Activated CD8-positive, alpha-beta T cell treated with anti-CD3 and anti-CD28 coated beads, Interleukin-2, amount 10 ng/mL, durations not matched to agents 7 days and 5 days (primary cell): Measurements from ENCODE around the gene CALD1. TPM values are rescaled to one million over a fixed set of nuclear protein-coding genes. Genes with fewer than 3 reads are reported as not detected.

ENCODE experiments used
- ATAC-seq: fragments of 150-1000 bp; cut with Tn5 transposase; one replicate; pipeline ENCODE4 v1.10.0; 2021; ENCODE audit warnings: moderate library complexity
- CTCF ChIA-PET: fragments of 350-600 bp; sonication (Branson Sonifier 250); formaldehyde crosslinking; loops from one replicate; lab custom pipeline; 2021; ENCODE audit warnings: antibody characterized with exemption; lab: Charles Lee
- POLR2A ChIA-PET: fragments of 350-600 bp; sonication (Branson Sonifier 250); formaldehyde crosslinking; loops from one replicate; lab custom pipeline; 2021; ENCODE audit warnings: antibody characterized with exemption; lab: Charles Lee
- DNase-seq: peaks from one replicate; pipeline ENCODE4 v3.0.0-alpha.2; 2020
- H3K27ac Mint-ChIP-seq: one replicate; pipeline ENCODE4 v1.8.0; 2021; ENCODE audit warnings: mild to moderate bottlenecking, mixed read lengths
- H3K27me3 Mint-ChIP-seq: one replicate; pipeline ENCODE4 v1.8.0; 2021; ENCODE audit warnings: low read depth, mixed read lengths
- H3K36me3 Mint-ChIP-seq: one replicate; pipeline ENCODE4 v1.8.0; 2021; ENCODE audit warnings: low read depth, mixed read lengths
- H3K4me1 Mint-ChIP-seq: one replicate; pipeline ENCODE4 v1.8.0; 2021; ENCODE audit warnings: low read depth, mixed read lengths
- H3K4me3 Mint-ChIP-seq: one replicate; pipeline ENCODE4 v1.8.0; 2021; ENCODE audit warnings: mild to moderate bottlenecking, mixed read lengths
- H3K9me3 Mint-ChIP-seq: one replicate; pipeline ENCODE4 v1.8.0; 2022; ENCODE audit warnings: mixed read lengths; ENCODE audit not compliant: insufficient read depth
- total RNA-seq, 2 experiments: library from RNA; stranded (reverse); gene quantifications; one replicate each; pipeline ENCODE4 v1.2.3, GENCODE V29; 2021

Gene CALD1
- total RNA-seq, 2 experiments from 2014 or later, result 0.55 TPM; not detected in 1

GRCh38 chr7:134856091-134856490, 76.7 kb downstream of the CALD1 start:
- peaks cover 11% of the 10 kb centered on the region for H3K9me3 Mint-ChIP-seq
- peaks cover 25% of the 10 kb centered on the region for H3K4me1 Mint-ChIP-seq
- H3K27ac Mint-ChIP-seq, result peak overlapping the region; percentile 72
- H3K36me3 Mint-ChIP-seq, result peaks cover 12% of the 10 kb centered on the region
- no peaks in the 10 kb centered on the region for H3K27me3 Mint-ChIP-seq
- peak overlapping the region; percentile 9 for H3K4me3 Mint-ChIP-seq
- POLR2A ChIA-PET, result no interaction called here
- DNase-seq (peak; percentile 23), ATAC-seq (peak; percentile 47)
- CTCF ChIA-PET, result interaction anchor here (1.5 kb wide), 1 partner anchor 166 kb away, joined by 3 read pairs; no protein-coding TSS in a partner anchor

GRCh38 chr7:134856691-134857090, 77.3 kb downstream of the CALD1 start:
- H3K36me3 Mint-ChIP-seq, result peaks cover 12% of the 10 kb centered on the region
- H3K27ac Mint-ChIP-seq, result peak overlapping the region; percentile 72
- peaks cover 25% of the 10 kb centered on the region for H3K4me1 Mint-ChIP-seq
- POLR2A ChIA-PET, result no interaction called here
- ATAC-seq (no peak), DNase-seq (no peak)
- H3K27me3 Mint-ChIP-seq, result no peaks in the 10 kb centered on the region
- peaks cover 11% of the 10 kb centered on the region for H3K9me3 Mint-ChIP-seq
- CTCF ChIA-PET, result interaction anchor here (1.5 kb wide), 1 partner anchor 167 kb away, joined by 3 read pairs; no protein-coding TSS in a partner anchor
- H3K4me3 Mint-ChIP-seq, result no peak overlapping the region

GRCh38 chr7:134857958-134858357, 78.5 kb downstream of the CALD1 start:
- POLR2A ChIA-PET, result no interaction called here
- no peak for ATAC-seq
- CTCF ChIA-PET, result interaction anchor here (0.6 kb wide), 1 partner anchor 13 kb away, joined by 3 read pairs; no protein-coding TSS in a partner anchor
- Mint-ChIP-seq H3K4me3 (no peak overlapping the region), H3K4me1 (peaks cover 25% of the 10 kb centered on the region), H3K36me3 (peaks cover 12% of the 10 kb centered on the region), H3K27me3 (no peaks in the 10 kb centered on the region), H3K9me3 (peaks cover 11% of the 10 kb centered on the region), H3K27ac (no peak overlapping the region)
- no peak for DNase-seq

GRCh38 chr7:134859783-134860182, 80.3 kb downstream of the CALD1 start:
- CTCF ChIA-PET, result interaction anchor here (1.2 kb wide), 1 partner anchor 13 kb away, joined by 3 read pairs; no protein-coding TSS in a partner anchor
- ATAC-seq, result no peak
- DNase-seq, result no peak
- peaks cover 10% of the 10 kb centered on the region for H3K9me3 Mint-ChIP-seq
- no peak overlapping the region for H3K27ac Mint-ChIP-seq
- peaks cover 9% of the 10 kb centered on the region for H3K36me3 Mint-ChIP-seq
- H3K4me1 Mint-ChIP-seq, result peaks cover 26% of the 10 kb centered on the region
- H3K27me3 Mint-ChIP-seq, result no peaks in the 10 kb centered on the region
- no peak overlapping the region for H3K4me3 Mint-ChIP-seq
- POLR2A ChIA-PET, result no interaction called here

GRCh38 chr7:134865001-134865845, 85.8 kb downstream of the CALD1 start:
- DNase-seq, result peak; percentile 60
- Mint-ChIP-seq H3K27ac (peak overlapping the region; percentile 85), H3K27me3 (no peaks in the 10 kb centered on the region), H3K4me1 (peaks cover 18% of the 10 kb centered on the region), H3K36me3 (no peaks in the 10 kb centered on the region), H3K4me3 (peak overlapping the region; percentile 56), H3K9me3 (no peaks in the 10 kb centered on the region)
- CTCF ChIA-PET, result no interaction called here
- POLR2A ChIA-PET, result no interaction called here
- ATAC-seq, result peak; percentile 94

GRCh38 chr7:134866617-134867016, 87.2 kb downstream of the CALD1 start:
- ATAC-seq, result no peak
- CTCF ChIA-PET, result no interaction called here
- no peak for DNase-seq
- peaks cover 18% of the 10 kb centered on the region for H3K4me1 Mint-ChIP-seq
- H3K4me3 Mint-ChIP-seq, result no peak overlapping the region
- no peaks in the 10 kb centered on the region for H3K36me3 Mint-ChIP-seq
- no peaks in the 10 kb centered on the region for H3K27me3 Mint-ChIP-seq
- H3K9me3 Mint-ChIP-seq, result no peaks in the 10 kb centered on the region
- POLR2A ChIA-PET, result no interaction called here
- H3K27ac Mint-ChIP-seq, result no peak overlapping the region

- DNase-seq (no peak), ATAC-seq (no peak)
- peaks cover 2% of the 10 kb centered on the region for H3K27me3 Mint-ChIP-seq
- H3K9me3 Mint-ChIP-seq, result no peaks in the 10 kb centered on the region
- no peaks in the 10 kb centered on the region for H3K36me3 Mint-ChIP-seq
- POLR2A ChIA-PET, result no interaction called here
- H3K4me3 Mint-ChIP-seq, result no peak overlapping the region
- no peak overlapping the region for H3K27ac Mint-ChIP-seq
- peaks cover 15% of the 10 kb centered on the region for H3K4me1 Mint-ChIP-seq
- CTCF ChIA-PET, result no interaction called here
Observed at GRCh38 chr7:134870156-134870555, 90.7 kb downstream of the CALD1 start.

- no peak for DNase-seq
- no peak for ATAC-seq
- H3K36me3 Mint-ChIP-seq, result no peaks in the 10 kb centered on the region
- no peaks in the 10 kb centered on the region for H3K9me3 Mint-ChIP-seq
- ChIA-PET CTCF (interaction anchor here (0.5 kb wide), 1 partner anchor 13 kb away, joined by 3 read pairs; no protein-coding TSS in a partner anchor), POLR2A (no interaction called here)
- peaks cover 8% of the 10 kb centered on the region for H3K4me1 Mint-ChIP-seq
- no peak overlapping the region for H3K27ac Mint-ChIP-seq
- no peak overlapping the region for H3K4me3 Mint-ChIP-seq
- peaks cover 2% of the 10 kb centered on the region for H3K27me3 Mint-ChIP-seq
Observed at GRCh38 chr7:134870781-134871180, 91.3 kb downstream of the CALD1 start.

- ChIA-PET POLR2A (no interaction called here), CTCF (no interaction called here)
- DNase-seq, result no peak
- Mint-ChIP-seq H3K36me3 (no peaks in the 10 kb centered on the region), H3K27ac (no peak overlapping the region), H3K27me3 (peaks cover 2% of the 10 kb centered on the region), H3K4me1 (peaks cover 3% of the 10 kb centered on the region), H3K4me3 (no peak overlapping the region), H3K9me3 (no peaks in the 10 kb centered on the region)
- ATAC-seq, result no peak
Observed at GRCh38 chr7:134873253-134873652, 93.8 kb downstream of the CALD1 start.

- DNase-seq (no peak), ATAC-seq (no peak)
- no peaks in the 10 kb centered on the region for H3K9me3 Mint-ChIP-seq
- no peaks in the 10 kb centered on the region for H3K36me3 Mint-ChIP-seq
- no peak overlapping the region for H3K27ac Mint-ChIP-seq
- peaks cover 2% of the 10 kb centered on the region for H3K27me3 Mint-ChIP-seq
- no peak overlapping the region for H3K4me3 Mint-ChIP-seq
- CTCF ChIA-PET, result no interaction called here
- peaks cover 3% of the 10 kb centered on the region for H3K4me1 Mint-ChIP-seq
- POLR2A ChIA-PET, result no interaction called here
Observed at GRCh38 chr7:134874407-134874806, 95.0 kb downstream of the CALD1 start.

- Mint-ChIP-seq H3K36me3 (no peaks in the 10 kb centered on the region), H3K4me3 (no peak overlapping the region), H3K27ac (no peak overlapping the region), H3K9me3 (no peaks in the 10 kb centered on the region), H3K27me3 (peaks cover 2% of the 10 kb centered on the region), H3K4me1 (peaks cover 3% of the 10 kb centered on the region)
- DNase-seq (no peak), ATAC-seq (no peak)
- POLR2A ChIA-PET, result no interaction called here
- CTCF ChIA-PET, result no interaction called here
Observed at GRCh38 chr7:134875867-134876266, 96.4 kb downstream of the CALD1 start.

GRCh38 chr7:134878746-134879357, 99.4 kb downstream of the CALD1 start:
- CTCF ChIA-PET, result interaction anchor here (0.6 to 1.6 kb wide), 2 partner anchors 7 to 328 kb away, joined by 3 to 5 read pairs; no protein-coding TSS in a partner anchor
- H3K27me3 Mint-ChIP-seq, result peaks cover 3% of the 10 kb centered on the region
- no peak overlapping the region for H3K4me3 Mint-ChIP-seq
- no peaks in the 10 kb centered on the region for H3K9me3 Mint-ChIP-seq
- ATAC-seq (no peak), DNase-seq (no peak)
- H3K36me3 Mint-ChIP-seq, result no peaks in the 10 kb centered on the region
- H3K4me1 Mint-ChIP-seq, result no peaks in the 10 kb centered on the region
- H3K27ac Mint-ChIP-seq, result no peak overlapping the region
- POLR2A ChIA-PET, result interaction anchor here (1.1 kb wide), 1 partner anchor 18 kb away, joined by 3 read pairs; no protein-coding TSS in a partner anchor
